GM23338 (cell line): ENCODE measurements around the gene NLK.

ENCODE experiments used
- CTCF ChIP-seq, 2 experiments: fragments of 200-600 bp in 1 of 2; sonication (generic) in 1 of 2; conservative IDR thresholded peaks; 2 replicates each; pipeline versions ENCODE4 v1.5.1 to v1.6.1; 2016 to 2017; ENCODE audit warnings: antibody characterized with exemption in 2 of 2, low read depth in 2 of 2, mild to moderate bottlenecking in 2 of 2, moderate library complexity in 1 of 2
- EZH2phosphoT487 ChIP-seq: fragments of 200-600 bp; sonication (generic); IDR thresholded peaks from one replicate; pipeline ENCODE4 v1.8.1; 2018; ENCODE audit warnings: antibody characterized with exemption; ENCODE audit not compliant: unreplicated experiment
- POLR2AphosphoS5 ChIP-seq: IDR thresholded peaks from 2 replicates; pipeline ENCODE4 v1.6.1; 2016; ENCODE audit warnings: antibody characterized with exemption, low read depth
- STAT1 ChIP-seq: IDR thresholded peaks from one replicate; pipeline ENCODE4 v1.6.1; 2016; ENCODE audit warnings: antibody characterized with exemption; ENCODE audit not compliant: unreplicated experiment

DNA sequence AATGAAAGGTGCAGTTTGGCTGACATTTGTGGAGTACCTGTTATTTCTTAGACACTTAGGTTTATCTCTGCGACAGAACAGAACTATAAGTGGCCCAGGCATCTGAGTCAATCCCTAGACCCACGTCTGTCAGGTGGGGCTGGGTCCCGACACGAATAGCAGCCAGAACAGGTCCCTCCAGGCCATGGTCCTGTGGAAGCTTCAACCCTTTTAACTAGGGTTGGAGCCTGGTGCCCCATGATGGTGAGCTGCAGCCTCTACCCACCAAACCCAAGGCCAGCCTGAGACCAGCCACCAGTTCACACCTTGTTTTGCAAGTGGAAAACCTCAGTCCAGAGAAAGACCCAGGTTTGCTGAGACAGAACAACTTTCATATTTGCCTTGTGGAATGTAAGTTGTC is 202.0 kb downstream of the NLK start:
- no peak for TF ChIP-seq EZH2phosphoT487
- no peak for TF ChIP-seq POLR2AphosphoS5
- no peak for TF ChIP-seq CTCF (conservative IDR thresholded peaks at IDR 0.05; ENCODE audit: low read depth in 2 of 2)
- no peak for TF ChIP-seq STAT1
